Stimulated activated CD4-positive, alpha-beta T cell treated with anti-CD3 and anti-CD28 coated beads, Interleukin-15, amount 100 ng/mL, for 1 hour (primary cell): Measurements from ENCODE around the gene ARL16.
"Not testable (repeated sequence)": the region's sequence is repeated elsewhere in the genome, so short reads cannot be mapped to it uniquely, and the experiment has no call there.

Experiments used
- DNase-seq, 2 donors: peaks; one replicate each; pipeline ENCODE4 v3.0.0-alpha.2; 2020; ENCODE audit warnings: low read depth in 1 of 2, low spot score in 1 of 2

Gene ARL16

GRCh38 chr17:81696218-81696941, 12.8 kb upstream of the ARL16 start:
- DNase-seq: no peak

DNA sequence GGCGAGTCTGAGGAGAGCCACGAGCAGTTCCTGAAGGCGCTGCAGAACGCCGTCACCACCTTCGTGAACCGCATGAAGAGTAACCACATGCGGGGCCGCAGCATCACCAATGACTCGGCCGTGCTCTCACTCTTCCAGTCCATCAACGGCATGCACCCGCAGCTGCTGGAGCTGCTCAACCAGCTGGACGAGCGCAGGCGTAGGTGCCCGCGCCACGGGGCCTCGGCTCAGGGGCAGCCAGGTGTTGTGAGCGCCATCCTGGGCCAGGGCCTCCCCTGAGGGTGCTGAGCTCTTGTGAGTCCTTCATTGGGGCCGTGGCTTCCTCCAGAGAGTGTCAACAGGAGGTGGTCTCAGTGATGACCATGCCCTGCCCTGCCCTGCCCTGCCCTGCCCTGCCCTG, 12.2 kb upstream of the ARL16 start:
- no peak for DNase-seq

GRCh38 chr17:81695211-81695610, 11.6 kb upstream of the ARL16 start:
- no peak for DNase-seq

DNA sequence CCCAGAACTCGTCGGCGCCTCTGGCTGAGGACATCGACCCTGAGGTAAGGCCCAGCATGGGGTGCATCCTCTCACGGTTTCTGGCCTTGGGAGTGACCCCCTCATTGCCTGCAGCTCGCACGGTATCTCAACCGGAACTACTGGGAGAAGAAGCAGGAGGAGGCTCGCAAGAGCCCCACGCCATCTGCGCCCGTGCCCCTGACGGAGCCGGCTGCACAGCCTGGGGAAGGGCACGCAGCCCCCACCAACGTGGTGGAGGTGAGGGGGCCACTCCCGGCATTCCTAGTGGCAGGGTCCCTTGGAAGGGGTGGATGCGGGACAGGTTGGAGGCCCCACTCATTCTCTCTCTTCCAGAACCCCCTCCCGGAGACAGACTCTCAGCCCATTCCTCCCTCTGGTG, 11.2 kb upstream of the ARL16 start:
- DNase-seq: no peak

- no peak for DNase-seq
These were observed 10.1 kb upstream of the ARL16 start for GRCh38 chr17:81693509-81694210.

DNA sequence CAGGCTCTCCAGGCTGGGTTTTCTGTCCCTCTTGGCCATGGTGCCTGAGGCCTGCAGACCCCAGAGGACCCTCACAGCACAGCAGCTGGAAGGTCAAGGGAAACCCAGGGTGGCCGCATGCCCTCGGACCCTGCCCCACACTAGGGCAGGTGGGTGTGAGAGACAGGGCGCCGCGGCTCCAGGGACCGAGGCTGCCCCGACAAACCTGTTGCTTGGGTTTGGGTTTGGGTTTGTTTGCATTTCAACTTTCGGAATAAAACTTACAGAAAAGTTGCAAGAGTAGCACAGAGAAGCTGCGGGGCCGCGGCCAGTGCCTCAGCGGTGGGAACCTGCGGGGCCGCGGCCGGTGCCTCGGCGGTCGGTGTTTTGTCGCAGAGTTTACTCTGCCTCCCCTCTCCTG, 8.0 kb upstream of the ARL16 start:
- no peak for DNase-seq

- DNase-seq: no peak
These were observed 7.6 kb upstream of the ARL16 start for GRCh38 chr17:81691196-81691595.

GRCh38 chr17:81690549-81690948, 7.0 kb upstream of the ARL16 start:
- DNase-seq: no peak

GRCh38 chr17:81690066-81690465, 6.5 kb upstream of the ARL16 start:
- no peak for DNase-seq

GRCh38 chr17:81688616-81689015, 5.0 kb upstream of the ARL16 start:
- DNase-seq: no peak

DNA sequence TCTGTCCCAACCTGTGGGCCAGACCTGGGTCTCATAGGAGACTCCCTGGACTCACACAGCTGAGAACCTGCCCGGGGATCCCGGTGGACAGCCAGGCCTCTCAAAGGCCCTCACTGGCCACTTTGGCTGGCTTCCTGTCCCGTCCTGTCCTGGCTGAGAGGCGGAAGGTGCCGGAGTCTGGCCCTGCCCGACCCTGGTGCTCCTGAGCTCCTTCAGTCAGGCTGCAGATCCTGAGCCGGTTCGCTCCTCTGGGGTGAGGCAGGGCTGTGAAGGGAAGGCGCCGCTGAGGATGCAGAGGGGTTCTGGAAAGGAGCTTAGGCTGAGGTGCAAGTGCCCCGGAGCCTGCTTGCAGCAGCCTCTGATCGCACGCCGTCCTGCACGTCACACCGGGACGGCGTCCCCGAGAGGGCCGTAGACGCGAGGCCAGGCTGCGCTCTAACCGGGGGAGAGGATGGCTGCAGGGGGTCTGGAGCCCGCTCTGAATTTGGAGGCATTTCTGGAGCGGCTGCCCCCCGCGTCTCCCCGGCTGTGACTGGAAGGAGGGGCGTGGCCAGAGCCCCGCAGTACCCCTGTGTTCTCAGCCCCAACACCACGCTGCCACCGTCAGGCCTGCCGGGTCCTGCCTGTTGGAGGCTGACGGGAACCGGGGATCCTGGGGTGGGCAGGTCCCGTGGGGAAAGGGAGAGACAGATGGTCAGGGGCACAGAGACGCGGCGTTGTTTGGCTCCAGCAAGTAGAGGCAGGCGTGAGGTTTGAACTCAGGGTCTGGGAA, 4.4 kb upstream of the ARL16 start:
- DNase-seq: no peak

GRCh38 chr17:81686614-81687013, 3.0 kb upstream of the ARL16 start:
- no peak for DNase-seq

- peak in 1 of 2 donors; percentile 31 for DNase-seq
These were observed 1.5 kb upstream of the ARL16 start for GRCh38 chr17:81685108-81685507.

GRCh38 chr17:81684442-81684911, 880 bp upstream of the ARL16 start:
- DNase-seq: no peak

- no peak for DNase-seq
These were observed 401 bp downstream of the ARL16 start for GRCh38 chr17:81683208-81683583.

- no peak for DNase-seq
These were observed 911 bp downstream of the ARL16 start for GRCh38 chr17:81682565-81683207.

DNA sequence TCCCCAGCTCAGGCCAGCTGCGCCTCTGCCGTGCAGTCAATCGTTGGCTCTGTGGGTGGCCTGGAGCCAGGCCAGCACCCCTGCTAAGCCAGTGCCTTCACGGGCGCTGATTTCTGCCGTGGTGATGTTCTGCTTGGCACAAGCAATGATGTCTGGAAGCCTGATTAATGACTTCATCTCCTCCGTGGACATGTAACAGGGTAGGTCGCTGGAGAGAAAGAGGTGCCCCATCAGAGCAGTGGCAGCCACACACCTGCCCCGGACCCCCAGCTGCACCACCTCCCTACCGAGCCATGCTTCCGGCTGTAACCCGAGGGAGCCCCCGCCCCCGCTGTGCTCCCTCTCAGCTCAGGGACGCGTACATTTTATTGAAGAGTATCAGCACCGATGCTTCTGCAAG, 1.9 kb downstream of the ARL16 start:
- no peak for DNase-seq

DNA sequence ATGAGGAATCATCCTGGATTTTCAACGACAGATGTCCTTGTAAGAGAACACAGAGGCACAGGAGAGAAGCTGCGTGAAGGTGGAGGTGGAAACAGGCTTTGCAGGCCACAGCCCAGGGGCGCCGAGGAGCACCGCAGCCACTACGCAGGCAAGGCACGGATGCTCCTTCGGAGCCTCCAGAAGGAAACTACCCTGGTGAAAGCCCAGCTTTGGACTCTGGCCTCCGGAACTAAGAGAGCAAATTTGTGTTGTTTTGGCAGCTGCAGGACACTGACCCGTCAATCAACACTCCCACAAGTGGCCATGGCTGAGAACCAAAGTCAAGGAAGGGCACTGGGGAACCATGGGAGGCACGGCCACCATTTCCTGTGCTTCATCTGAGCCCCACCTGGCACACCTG, 3.4 kb downstream of the ARL16 start:
- DNase-seq: no peak

GRCh38 chr17:81676906-81677305, 6.7 kb downstream of the ARL16 start:
- no peak for DNase-seq

- not testable (repeated sequence) for DNase-seq
These were observed 7.9 kb downstream of the ARL16 start for GRCh38 chr17:81675515-81676221.
